ENCODE measurements around the gene ANKDD1B. TPM values are rescaled to one million over a fixed set of nuclear protein-coding genes. Genes with fewer than 3 reads are reported as not detected.
A peak's percentile ranks its signal among the peaks of the same experiment; 100 is the strongest.

Gene ANKDD1B
- total and polyA plus RNA-seq, 2 of the 13 experiments (the other 11 are each of a cell fraction or from before 2014, with no cell fraction given): 0.12 to 0.27 TPM

DNA sequence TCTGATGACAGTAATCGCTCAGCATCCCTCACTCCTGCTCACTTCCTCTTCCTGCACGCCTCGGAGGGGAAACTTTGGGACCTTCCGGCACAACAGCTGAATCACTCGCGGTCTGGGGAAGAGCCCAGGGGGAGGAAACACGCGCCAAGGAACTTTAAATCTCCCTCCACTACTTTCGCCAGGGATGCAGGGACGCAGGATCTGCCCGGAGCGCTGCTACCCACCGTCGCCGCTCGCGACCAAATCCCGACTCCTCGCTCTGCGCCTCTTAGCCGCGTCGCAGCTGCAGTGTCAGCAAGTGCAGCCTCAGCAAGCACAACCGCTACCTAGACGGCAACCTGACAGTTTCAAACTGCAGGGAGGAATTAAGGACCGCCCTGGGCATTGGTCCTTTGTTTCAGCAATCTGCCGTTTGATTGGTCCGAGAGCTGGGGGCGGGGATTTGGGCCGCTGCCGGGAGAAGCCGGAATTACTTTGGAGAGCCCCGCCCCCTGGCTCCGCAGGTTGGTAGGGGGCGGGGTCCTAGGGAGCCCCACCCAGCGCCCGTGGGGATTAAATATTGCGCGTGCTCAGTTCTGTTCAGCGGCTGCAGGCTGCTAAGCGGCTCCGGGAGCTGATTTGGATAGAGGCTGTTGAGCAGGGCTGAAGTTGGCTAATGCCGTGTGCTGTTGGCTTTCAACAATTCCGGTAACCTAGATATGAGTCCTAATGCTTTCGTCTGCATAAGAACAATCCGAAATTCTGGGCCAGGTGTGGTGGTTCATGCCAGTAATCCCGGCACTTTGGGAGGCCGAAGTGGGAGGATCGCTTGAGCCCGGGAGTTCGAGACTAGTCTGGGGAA, 106.0 kb downstream of the ANKDD1B start, which contains the start of gene POC5 (continued):
- TF ChIP-seq TFAP4 (IDR thresholded peaks at IDR 0.05; ENCODE audit: borderline replicate concordance, low read depth) (peak; percentile 82; the same call in 1 of the 2 replicates), MXD1 (CRISPR knock-in tag; IDR thresholded peaks at IDR 0.05) (peak; percentile 62; the same call in 1 of the 2 replicates), TMF1 (CRISPR knock-in tag; IDR thresholded peaks at IDR 0.05; ENCODE audit: low read depth) (0 out of 2 replicates have a peak, but pooled peaks have one; percentile 41), ZFP37 (CRISPR knock-in tag; IDR thresholded peaks at IDR 0.05; ENCODE audit: borderline replicate concordance) (no peak), KDM4B (CRISPR knock-in tag; IDR thresholded peaks at IDR 0.05) (no peak), ISL2 (CRISPR knock-in tag; IDR thresholded peaks at IDR 0.05) (no peak), MZF1 (CRISPR knock-in tag; IDR thresholded peaks at IDR 0.05; ENCODE audit: borderline replicate concordance) (no peak), ZSCAN20 (CRISPR knock-in tag; IDR thresholded peaks at IDR 0.05; ENCODE audit: borderline replicate concordance) (no peak), ZNF367 (CRISPR knock-in tag; IDR thresholded peaks at IDR 0.05; ENCODE audit: borderline replicate concordance) (0 out of 2 replicates have a peak, but pooled peaks have one; percentile 64), ZEB1 (IDR thresholded peaks at IDR 0.05; ENCODE audit: insufficient replicate concordance, low read depth) (no peak), THAP9 (CRISPR knock-in tag; IDR thresholded peaks at IDR 0.05; ENCODE audit: borderline replicate concordance) (peak; percentile 79; the same call in 1 of the 2 replicates), GTF2F1 (IDR thresholded peaks at IDR 0.05; ENCODE audit: low read length) (no peak), MYC (CRISPR knock-in tag; IDR thresholded peaks at IDR 0.05; ENCODE audit: borderline replicate concordance) (peak; percentile 71), ZNF784 (CRISPR knock-in tag; IDR thresholded peaks at IDR 0.05; ENCODE audit: borderline replicate concordance) (no peak), ZNF546 (CRISPR knock-in tag; conservative IDR thresholded peaks at IDR 0.05) (no peak), CBX1 (IDR thresholded peaks at IDR 0.05; ENCODE audit: low read depth) (no peak), CBFB (CRISPR knock-in tag; IDR thresholded peaks at IDR 0.05) (peak; percentile 45; the same call in 1 of the 2 replicates), SOX5 (CRISPR knock-in tag; IDR thresholded peaks at IDR 0.05; ENCODE audit: borderline replicate concordance) (no peak), ZNF329 (CRISPR knock-in tag; IDR thresholded peaks at IDR 0.05; ENCODE audit: low read depth) (0 out of 2 replicates have a peak, but pooled peaks have one; percentile 34), MXI1 (IDR thresholded peaks at IDR 0.05; ENCODE audit: borderline replicate concordance, low read depth, low read length) (peak; percentile 88; the same call in 1 of the 3 replicates)
- TF ChIP-seq, protein P1, sequence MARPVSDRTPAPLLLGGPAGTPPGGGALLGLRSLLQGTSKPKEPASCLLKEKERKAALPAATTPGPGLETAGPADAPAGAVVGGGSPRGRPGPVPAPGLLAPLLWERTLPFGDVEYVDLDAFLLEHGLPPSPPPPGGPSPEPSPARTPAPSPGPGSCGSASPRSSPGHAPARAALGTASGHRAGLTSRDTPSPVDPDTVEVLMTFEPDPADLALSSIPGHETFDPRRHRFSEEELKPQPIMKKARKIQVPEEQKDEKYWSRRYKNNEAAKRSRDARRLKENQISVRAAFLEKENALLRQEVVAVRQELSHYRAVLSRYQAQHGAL (CRISPR knock-in tag; IDR thresholded peaks at IDR 0.05; ENCODE audit: not compliant biosample characterization): no peak
